ENCODE results near the gene IL16.

The IL16 gene

DNA sequence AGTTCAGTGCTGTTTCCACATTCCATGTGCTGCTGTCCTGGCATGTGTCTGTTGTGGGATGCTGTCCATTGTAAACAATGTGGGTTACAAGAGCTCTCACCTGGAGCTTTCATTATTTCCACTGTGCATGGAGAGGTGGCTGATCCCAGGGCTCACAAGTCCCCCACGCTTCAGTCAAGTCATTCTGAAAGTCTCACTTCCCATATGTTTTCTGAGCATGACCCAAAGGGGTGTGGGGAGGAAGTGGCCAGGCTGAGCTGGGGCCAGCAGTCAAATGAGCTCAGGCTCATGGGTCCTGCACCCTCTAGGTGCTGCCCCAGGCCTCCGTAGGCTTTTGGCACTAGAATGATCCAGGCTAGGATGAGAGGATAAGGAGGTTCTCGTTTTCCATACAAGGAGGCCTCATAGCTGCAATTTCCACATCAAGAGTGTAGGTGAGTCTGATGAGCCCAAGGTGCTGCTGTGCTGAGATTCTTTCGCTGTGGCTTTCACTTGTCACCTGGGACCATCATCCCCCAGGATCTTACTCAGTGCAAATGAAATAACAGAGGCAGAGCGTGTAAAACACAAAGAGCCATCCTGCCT, 105.2 kb downstream of the IL16 start:
- H2AFZ ChIP-seq, result no peak overlapping the region
- no peak overlapping the region for H3K4me2 ChIP-seq (ENCODE audit: low read length)
- H3K4me1 ChIP-seq, result peaks cover 8% of the 10 kb centered on the region
- no peak overlapping the region for H3K4me3 ChIP-seq (ENCODE audit: low read depth, low read length)
- no peaks in the 10 kb centered on the region for H3K36me3 ChIP-seq (ENCODE audit: control insufficient read depth, insufficient read depth, low read length)
- TF ChIP-seq, protein P1, sequence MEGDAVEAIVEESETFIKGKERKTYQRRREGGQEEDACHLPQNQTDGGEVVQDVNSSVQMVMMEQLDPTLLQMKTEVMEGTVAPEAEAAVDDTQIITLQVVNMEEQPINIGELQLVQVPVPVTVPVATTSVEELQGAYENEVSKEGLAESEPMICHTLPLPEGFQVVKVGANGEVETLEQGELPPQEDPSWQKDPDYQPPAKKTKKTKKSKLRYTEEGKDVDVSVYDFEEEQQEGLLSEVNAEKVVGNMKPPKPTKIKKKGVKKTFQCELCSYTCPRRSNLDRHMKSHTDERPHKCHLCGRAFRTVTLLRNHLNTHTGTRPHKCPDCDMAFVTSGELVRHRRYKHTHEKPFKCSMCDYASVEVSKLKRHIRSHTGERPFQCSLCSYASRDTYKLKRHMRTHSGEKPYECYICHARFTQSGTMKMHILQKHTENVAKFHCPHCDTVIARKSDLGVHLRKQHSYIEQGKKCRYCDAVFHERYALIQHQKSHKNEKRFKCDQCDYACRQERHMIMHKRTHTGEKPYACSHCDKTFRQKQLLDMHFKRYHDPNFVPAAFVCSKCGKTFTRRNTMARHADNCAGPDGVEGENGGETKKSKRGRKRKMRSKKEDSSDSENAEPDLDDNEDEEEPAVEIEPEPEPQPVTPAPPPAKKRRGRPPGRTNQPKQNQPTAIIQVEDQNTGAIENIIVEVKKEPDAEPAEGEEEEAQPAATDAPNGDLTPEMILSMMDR (IDR thresholded peaks at IDR 0.05), result no peak
- H3K9me3 ChIP-seq (ENCODE audit: control insufficient read depth, low read length), result no peaks in the 10 kb centered on the region
- H3K27ac ChIP-seq, result no peak overlapping the region
- no peak overlapping the region for H3K9ac ChIP-seq
- H3K79me2 ChIP-seq, result no peaks in the 10 kb centered on the region
- no peaks in the 10 kb centered on the region for H3K27me3 ChIP-seq (ENCODE audit: control insufficient read depth, insufficient read depth, low read length)

DNA sequence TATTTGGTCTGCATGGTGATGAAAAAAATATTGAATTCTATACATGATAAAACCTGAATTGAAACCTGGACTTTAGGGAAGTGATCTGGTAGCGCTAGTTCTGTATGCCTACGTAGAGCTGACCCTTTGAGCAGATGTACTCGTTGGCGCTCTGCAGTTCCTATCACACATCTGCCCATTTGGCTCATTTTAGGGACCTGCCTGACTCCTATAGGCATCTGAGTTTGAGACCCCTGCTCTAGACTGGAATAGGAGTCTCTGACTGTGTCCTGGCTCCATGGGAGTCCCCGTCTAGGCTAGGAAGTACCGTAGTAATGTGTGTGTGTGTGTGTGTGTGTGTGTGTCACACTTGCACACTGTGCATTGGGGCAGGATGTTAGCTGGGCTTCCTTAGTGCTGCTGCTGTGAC, 106.0 kb downstream of the IL16 start:
- Histone ChIP-seq H2AFZ (no peak overlapping the region), H3K27me3 (ENCODE audit: control insufficient read depth, insufficient read depth, low read length) (no peaks in the 10 kb centered on the region), H3K9me3 (ENCODE audit: control insufficient read depth, low read length) (no peaks in the 10 kb centered on the region), H3K36me3 (ENCODE audit: control insufficient read depth, insufficient read depth, low read length) (no peaks in the 10 kb centered on the region), H3K4me1 (peaks cover 8% of the 10 kb centered on the region), H3K9ac (no peak overlapping the region), H3K4me3 (ENCODE audit: low read depth, low read length) (no peak overlapping the region), H3K27ac (no peak overlapping the region), H3K4me2 (ENCODE audit: low read length) (no peak overlapping the region), H3K79me2 (no peaks in the 10 kb centered on the region)
- TF ChIP-seq, protein P1 (IDR thresholded peaks at IDR 0.05), result no peak

DNA sequence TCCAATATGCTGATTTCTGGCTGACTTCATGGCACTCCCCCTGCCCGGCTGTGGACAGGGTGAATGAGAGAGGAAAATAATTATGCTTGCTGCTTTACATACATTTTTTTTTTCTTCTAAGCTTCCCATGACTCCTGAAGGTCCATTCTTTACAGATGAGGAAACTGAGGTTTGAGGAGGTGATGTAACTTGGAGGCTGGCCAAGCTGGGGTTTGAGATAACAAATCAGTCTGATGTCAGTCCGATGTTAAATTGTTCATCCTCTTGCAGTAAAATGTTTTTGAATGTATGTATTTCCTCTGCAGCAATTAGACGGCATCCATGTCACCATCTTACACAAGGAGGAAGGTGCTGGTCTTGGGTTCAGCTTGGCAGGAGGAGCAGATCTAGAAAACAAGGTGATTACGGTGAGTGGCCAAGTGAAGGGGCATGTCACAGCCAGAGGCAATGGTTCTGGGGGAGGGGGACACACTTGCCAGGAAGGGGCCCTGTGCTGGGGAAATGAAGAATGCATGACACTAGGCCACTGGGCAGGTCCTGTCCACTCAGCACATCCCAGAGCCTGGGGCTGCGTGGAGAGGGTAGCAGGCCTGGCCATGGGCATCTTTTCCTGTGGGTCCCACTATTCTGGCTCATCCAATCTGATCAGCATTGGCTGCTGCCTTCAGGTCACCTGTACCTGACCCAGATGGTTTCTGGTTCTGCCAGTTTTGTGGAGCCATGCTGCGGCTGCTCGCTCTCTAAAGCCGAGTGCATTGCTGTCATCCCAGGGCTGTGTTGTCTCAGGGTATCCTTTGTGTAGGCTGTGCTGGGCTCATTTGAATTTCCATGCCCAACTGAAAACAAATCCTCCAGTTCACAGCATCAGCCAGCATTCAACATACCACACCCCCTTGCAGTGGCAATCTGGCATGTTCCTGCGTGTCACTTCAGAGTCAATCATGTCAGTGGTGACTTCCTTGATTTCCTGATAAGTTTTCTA, 106.9 kb downstream of the IL16 start:
- Histone ChIP-seq H2AFZ (peak overlapping the region; percentile 56), H3K9me3 (ENCODE audit: control insufficient read depth, low read length) (no peaks in the 10 kb centered on the region), H3K36me3 (ENCODE audit: control insufficient read depth, insufficient read depth, low read length) (no peaks in the 10 kb centered on the region), H3K27ac (peak overlapping the region; percentile 29), H3K27me3 (ENCODE audit: control insufficient read depth, insufficient read depth, low read length) (no peaks in the 10 kb centered on the region), H3K9ac (no peak overlapping the region), H3K4me3 (ENCODE audit: low read depth, low read length) (no peak overlapping the region), H3K4me2 (ENCODE audit: low read length) (no peak overlapping the region), H3K79me2 (no peaks in the 10 kb centered on the region), H3K4me1 (peaks cover 8% of the 10 kb centered on the region)
- TF ChIP-seq, protein P1 (IDR thresholded peaks at IDR 0.05), result no peak

DNA sequence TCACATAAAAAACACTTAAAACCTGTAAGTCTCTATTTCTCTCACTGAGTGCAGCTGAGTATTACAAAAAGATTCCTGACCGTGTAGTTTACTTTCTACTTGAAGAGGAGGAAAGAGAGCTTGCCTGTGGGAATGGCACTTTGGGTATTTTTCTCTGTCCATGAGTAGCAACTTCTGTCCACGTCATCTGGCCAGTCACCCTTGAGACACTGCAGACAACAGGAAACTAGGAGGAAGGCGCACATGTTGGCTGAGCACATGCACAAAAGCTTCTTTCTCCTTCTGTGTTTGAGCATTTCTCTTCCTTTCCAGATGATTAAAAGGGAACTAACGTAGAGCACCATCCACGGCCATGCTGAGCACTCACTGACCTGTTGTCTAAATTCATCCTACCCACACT, 107.5 kb downstream of the IL16 start:
- H3K9ac ChIP-seq, result no peak overlapping the region
- H3K79me2 ChIP-seq, result no peaks in the 10 kb centered on the region

More for the DNA sequence above, 107.5 kb downstream of the IL16 start:
- no peaks in the 10 kb centered on the region for H3K36me3 ChIP-seq (ENCODE audit: control insufficient read depth, insufficient read depth, low read length)
- H3K4me1 ChIP-seq, result peaks cover 8% of the 10 kb centered on the region
- TF ChIP-seq, protein P1 (IDR thresholded peaks at IDR 0.05), result no peak
- no peaks in the 10 kb centered on the region for H3K27me3 ChIP-seq (ENCODE audit: control insufficient read depth, insufficient read depth, low read length)
- H3K27ac ChIP-seq, result peak overlapping the region; percentile 29
- H3K4me2 ChIP-seq (ENCODE audit: low read length), result no peak overlapping the region
- H2AFZ ChIP-seq, result peak overlapping the region; percentile 56
- no peaks in the 10 kb centered on the region for H3K9me3 ChIP-seq (ENCODE audit: control insufficient read depth, low read length)
- no peak overlapping the region for H3K4me3 ChIP-seq (ENCODE audit: low read depth, low read length)
